H9 (cell line): ENCODE measurements around the gene FAM228A. TPM values are rescaled to one million over a fixed set of nuclear protein-coding genes. Genes with fewer than 3 reads are reported as not detected.

Source experiments
- DNase-seq: peaks from one replicate; pipeline ENCODE4 v3.0.0-alpha.2; 2017
- H2AFZ ChIP-seq: one replicate; pipeline ENCODE4 v1.6.1; 2013; ENCODE audit warnings: mild to moderate bottlenecking, low read length, control low read depth, moderate library complexity
- H2AK5ac ChIP-seq: 2 replicates; pipeline ENCODE4 v1.6.1; 2013; ENCODE audit warnings: low read length, control low read depth, mixed read lengths; ENCODE audit not compliant: insufficient read length
- H2BK120ac ChIP-seq: one replicate; pipeline ENCODE4 v1.6.1; 2013; ENCODE audit warnings: low read depth, mild to moderate bottlenecking, low read length, control low read depth, inconsistent platforms; ENCODE audit not compliant: poor library complexity, severe bottlenecking
- H2BK12ac ChIP-seq: 2 replicates; pipeline ENCODE4 v1.6.1; 2013; ENCODE audit warnings: low read length, control low read depth, mixed read lengths, low read depth; ENCODE audit not compliant: insufficient read length
- H2BK15ac ChIP-seq: 2 replicates; pipeline ENCODE4 v1.6.1; 2013; ENCODE audit warnings: low read depth, low read length, control low read depth
- H2BK20ac ChIP-seq: one replicate; pipeline ENCODE4 v1.6.1; 2013; ENCODE audit warnings: low read depth, mild to moderate bottlenecking, low read length, control low read depth, inconsistent platforms; ENCODE audit not compliant: poor library complexity, severe bottlenecking
- H2BK5ac ChIP-seq: 2 replicates; pipeline ENCODE4 v1.6.1; 2013; ENCODE audit warnings: low read length, control low read depth, mixed read lengths; ENCODE audit not compliant: insufficient read length
- H3K14ac ChIP-seq: 2 replicates; pipeline ENCODE4 v1.6.1; 2013; ENCODE audit warnings: low read length, control low read depth; ENCODE audit not compliant: insufficient read depth
- H3K18ac ChIP-seq: 2 replicates; pipeline ENCODE4 v1.6.1; 2013; ENCODE audit warnings: low read depth, mild to moderate bottlenecking, mixed read lengths, low read length, control low read depth; ENCODE audit not compliant: insufficient read length
- H3K23ac ChIP-seq: 2 replicates; pipeline ENCODE4 v1.6.1; 2013; ENCODE audit warnings: low read length, control low read depth, mixed read lengths, low read depth; ENCODE audit not compliant: insufficient read length
- H3K23me2 ChIP-seq: 2 replicates; pipeline ENCODE4 v1.6.1; 2013; ENCODE audit warnings: low read depth, mild to moderate bottlenecking, mixed read lengths, low read length, control low read depth; ENCODE audit not compliant: insufficient read length, poor library complexity, severe bottlenecking
- H3K27ac ChIP-seq: 2 replicates; pipeline ENCODE4 v1.5.1; 2013; ENCODE audit warnings: low read length, control low read depth, mixed read lengths, low read depth; ENCODE audit not compliant: insufficient read length
- H3K27me3 ChIP-seq: 2 replicates; pipeline ENCODE4 v1.6.1; 2013; ENCODE audit warnings: low read length, control low read depth, inconsistent platforms; ENCODE audit not compliant: insufficient read depth
- H3K4ac ChIP-seq: 2 replicates; pipeline ENCODE4 v1.6.1; 2013; ENCODE audit warnings: low read depth, mild to moderate bottlenecking, control low read depth, inconsistent platforms, low read length, moderate library complexity
- H3K4me1 ChIP-seq: 2 replicates; pipeline ENCODE4 v1.6.1; 2013; ENCODE audit warnings: low read length, control low read depth, inconsistent platforms; ENCODE audit not compliant: insufficient read depth
- H3K4me2 ChIP-seq: 2 replicates; pipeline ENCODE4 v1.6.1; 2013; ENCODE audit warnings: low read length, control low read depth, mixed read lengths; ENCODE audit not compliant: insufficient read length, insufficient read depth
- H3K56ac ChIP-seq: 2 replicates; pipeline ENCODE4 v1.6.1; 2013; ENCODE audit warnings: low read depth, mild to moderate bottlenecking, mixed read lengths, low read length, control low read depth; ENCODE audit not compliant: insufficient read length
- H3K79me1 ChIP-seq: 2 replicates; pipeline ENCODE4 v1.6.1; 2013; ENCODE audit warnings: low read depth, mild to moderate bottlenecking, moderate library complexity, low read length, control low read depth, inconsistent platforms; ENCODE audit not compliant: insufficient read depth, poor library complexity, severe bottlenecking
- H3K79me2 ChIP-seq: 2 replicates; pipeline ENCODE4 v1.6.1; 2013; ENCODE audit warnings: low read length, control low read depth, inconsistent platforms; ENCODE audit not compliant: insufficient read depth
- H3K9ac ChIP-seq: 2 replicates; pipeline ENCODE4 v1.6.1; 2013; ENCODE audit warnings: low read length, control low read depth, mixed read lengths; ENCODE audit not compliant: insufficient read length; ENCODE audit errors: extremely low read depth
- H3K9me3 ChIP-seq: one replicate; pipeline ENCODE4 v1.6.1; 2013; ENCODE audit warnings: low read depth, low read length, inconsistent platforms; ENCODE audit not compliant: control insufficient read depth
- H3T11ph ChIP-seq: one replicate; pipeline ENCODE4 v1.6.1; 2013; ENCODE audit warnings: mild to moderate bottlenecking, low read length, control low read depth, inconsistent platforms
- H4K20me1 ChIP-seq: one replicate; pipeline ENCODE4 v1.6.1; 2013; ENCODE audit not compliant: control insufficient read depth, insufficient read length, insufficient read depth
- H4K5ac ChIP-seq: 2 replicates; pipeline ENCODE4 v1.6.1; 2013; ENCODE audit warnings: low read depth, mild to moderate bottlenecking, mixed read lengths, low read length, control low read depth; ENCODE audit not compliant: insufficient read length
- H4K8ac ChIP-seq: replicated peaks from 2 replicates; pipeline ENCODE4 v1.6.1; 2013; ENCODE audit warnings: low read length, control low read depth, mixed read lengths, low read depth; ENCODE audit not compliant: insufficient read length
- H4K91ac ChIP-seq: 2 replicates; pipeline ENCODE4 v1.6.1; 2013; ENCODE audit warnings: low read depth, mild to moderate bottlenecking, moderate library complexity, mixed read lengths, low read length, control low read depth; ENCODE audit not compliant: insufficient read length
- H3K27ac Mint-ChIP-seq, 3 experiments: 2 replicates in 2 of 3; 3 replicates in 1 of 3; pipeline ENCODE4 v1.8.0; 2020 to 2021; ENCODE audit warnings: mixed read lengths in 3 of 3, mild to moderate bottlenecking in 1 of 3, moderate library complexity in 1 of 3
- H3K27me3 Mint-ChIP-seq: 2 replicates; pipeline ENCODE4 v1.8.0; 2021; ENCODE audit warnings: low read depth, mild to moderate bottlenecking, moderate library complexity, mixed read lengths
- H3K36me3 Mint-ChIP-seq, 3 experiments: 2 replicates in 2 of 3; 3 replicates in 1 of 3; pipeline ENCODE4 v1.8.0; 2020 to 2021; ENCODE audit warnings: low read depth in 3 of 3, mixed read lengths in 3 of 3; ENCODE audit not compliant: insufficient read depth in 1 of 3
- H3K4me1 Mint-ChIP-seq, 2 experiments: 2 replicates each; pipeline ENCODE4 v1.8.0; 2020; ENCODE audit warnings: mixed read lengths in 2 of 2
- H3K4me3 Mint-ChIP-seq, 2 experiments: 2 replicates in 1 of 2; 3 replicates in 1 of 2; pipeline ENCODE4 v1.8.0; 2020 to 2021; ENCODE audit warnings: mild to moderate bottlenecking in 2 of 2, mixed read lengths in 2 of 2, moderate library complexity in 1 of 2
- H3K9me3 Mint-ChIP-seq, 2 experiments: 2 replicates in 1 of 2; 3 replicates in 1 of 2; pipeline ENCODE4 v1.8.0; 2020; ENCODE audit warnings: mild to moderate bottlenecking in 2 of 2, mixed read lengths in 2 of 2, moderate library complexity in 1 of 2
- CTCF ChIP-seq: fragments of 200-600 bp; sonication (generic); conservative IDR thresholded peaks from 3 replicates; pipeline ENCODE4 v1.8.0; 2021; ENCODE audit warnings: antibody characterized with exemption, mild to moderate bottlenecking
- WGBS: extraction: QIAGEN DNeasy Blood & Tissue Kit; methylation state at CpG from one replicate; pipeline ENCODE4 v1.1.7; 2013; ENCODE audit warnings: missing lambda C conversion rate, low lambda C conversion rate, mixed read lengths; ENCODE audit not compliant: insufficient read length; ENCODE audit errors: extremely low coverage; 5-methylcytosine and 5-hydroxymethylcytosine counted together
- total RNA-seq: library from RNA; stranded (reverse); gene quantifications from 2 replicates; pipeline ENCODE4 v1.2.1, GENCODE V29; 2021

FAM228A gene
- total RNA-seq, 1 experiment from 2014 or later: not detected

- no peak for TF ChIP-seq CTCF
- Histone ChIP-seq H2BK15ac (no peak overlapping the region), H4K20me1 (no peaks in the 10 kb centered on the region), H3K9ac (no peak overlapping the region), H3K23ac (no peak overlapping the region), H2BK5ac (no peak overlapping the region), H3K79me1 (no peaks in the 10 kb centered on the region), H3K27me3 (no peaks in the 10 kb centered on the region), H3K23me2 (no peaks in the 10 kb centered on the region), H4K8ac (no peak overlapping the region), H2BK12ac (no peak overlapping the region), H3K4me2 (no peak overlapping the region), H3K79me2 (no peaks in the 10 kb centered on the region), H2AFZ (no peak overlapping the region), H2BK20ac (no peak overlapping the region), H3K27ac (no peak overlapping the region), H3K18ac (no peak overlapping the region), H4K5ac (no peak overlapping the region), H3K4ac (no peak overlapping the region), H2BK120ac (no peak overlapping the region), H3K56ac (no peak overlapping the region), H3K14ac (no peak overlapping the region; the same call in 1 of the 2 replicates), H3T11ph (no peak overlapping the region), H2AK5ac (no peak overlapping the region), H4K91ac (no peak overlapping the region), H3K9me3 (no peaks in the 10 kb centered on the region), H3K4me1 (no peaks in the 10 kb centered on the region)
- no peak for DNase-seq
- Mint-ChIP-seq H3K4me1 (peaks cover 2 to 16% of the 10 kb centered on the region in 2 experiments; a peak in 2 of 4 replicates), H3K27ac (peak overlapping the region in 1 of 3 experiments; percentile 7; a peak in 1 of 7 replicates), H3K27me3 (no peaks in the 10 kb centered on the region; the same call in 1 of the 2 replicates), H3K4me3 (no peak overlapping the region), H3K36me3 (peaks cover 0 to 7% (median 0%) of the 10 kb centered on the region in 3 experiments; a peak in 3 of 7 replicates), H3K9me3 (no peaks in the 10 kb centered on the region; a peak in 1 of 5 replicates)
- no CpG with 5 or more reads among the region's 4 CpGs for WGBS
Observed at GRCh38 chr2:24205131-24205530, 30.3 kb downstream of the FAM228A start.
